Astrocyte of the spinal cord (primary cell): ENCODE results near the gene UXS1.

ENCODE experiments used
- DNase-seq: peaks from one replicate; pipeline ENCODE4 v3.0.0; 2011; ENCODE audit warnings: low read depth, low spot score
- H3K4me3 ChIP-seq: 2 replicates; pipeline ENCODE4 v1.5.1; 2011; ENCODE audit warnings: low read depth, mild to moderate bottlenecking, low read length, moderate library complexity
- CTCF ChIP-seq: IDR thresholded peaks from 2 replicates; pipeline ENCODE4 v1.5.1; 2012; ENCODE audit warnings: low read depth, mild to moderate bottlenecking, low read length, inconsistent platforms
- in situ Hi-C: cut with HindIII; loops from 2 replicates; pipeline ENCODE4 v1.10.0; 2017; ENCODE audit warnings: low sequenced_read_pairs

UXS1 gene

GRCh38 chr2:106114166-106114565 is 79.9 kb downstream of the UXS1 start:
- no peak for TF ChIP-seq CTCF
- in situ Hi-C loops, result no loop called here
- H3K4me3 ChIP-seq, result no peak overlapping the region
- DNase-seq, result no peak

GRCh38 chr2:106113361-106113966 is 80.6 kb downstream of the UXS1 start:
- DNase-seq, result no peak
- in situ Hi-C loops, result no loop called here
- H3K4me3 ChIP-seq, result no peak overlapping the region
- no peak for TF ChIP-seq CTCF

- H3K4me3 ChIP-seq, result no peak overlapping the region
- no peak for TF ChIP-seq CTCF
Measured at GRCh38 chr2:106111882-106112571, 82.1 kb downstream of the UXS1 start.

GRCh38 chr2:106109675-106110424 is 84.3 kb downstream of the UXS1 start:
- H3K4me3 ChIP-seq, result no peak overlapping the region
- in situ Hi-C loops, result no loop called here
- DNase-seq, result no peak
- no peak for TF ChIP-seq CTCF

More at GRCh38 chr2:106111882-106112571, 82.1 kb downstream of the UXS1 start:
- no peak for DNase-seq
- in situ Hi-C loops, result no loop called here

GRCh38 chr2:106108791-106109190 is 85.3 kb downstream of the UXS1 start:
- no peak for DNase-seq
- in situ Hi-C loops, result no loop called here
- no peak overlapping the region for H3K4me3 ChIP-seq
- no peak for TF ChIP-seq CTCF

GRCh38 chr2:106108351-106108750 is 85.8 kb downstream of the UXS1 start:
- H3K4me3 ChIP-seq, result no peak overlapping the region
- DNase-seq, result peak; percentile 56
- peak; percentile 67 for TF ChIP-seq CTCF
- in situ Hi-C loops, result no loop called here
